ENCODE measurements around the gene OVCA2. TPM values are rescaled to one million over a fixed set of nuclear protein-coding genes. Genes with fewer than 3 reads are reported as not detected.
"Not testable (repeated sequence)": the region's sequence is repeated elsewhere in the genome, so short reads cannot be mapped to it uniquely, and the experiment has no call there.

Gene OVCA2
- total RNA-seq, 1 experiment from 2014 or later, result 33.5 TPM

DNA sequence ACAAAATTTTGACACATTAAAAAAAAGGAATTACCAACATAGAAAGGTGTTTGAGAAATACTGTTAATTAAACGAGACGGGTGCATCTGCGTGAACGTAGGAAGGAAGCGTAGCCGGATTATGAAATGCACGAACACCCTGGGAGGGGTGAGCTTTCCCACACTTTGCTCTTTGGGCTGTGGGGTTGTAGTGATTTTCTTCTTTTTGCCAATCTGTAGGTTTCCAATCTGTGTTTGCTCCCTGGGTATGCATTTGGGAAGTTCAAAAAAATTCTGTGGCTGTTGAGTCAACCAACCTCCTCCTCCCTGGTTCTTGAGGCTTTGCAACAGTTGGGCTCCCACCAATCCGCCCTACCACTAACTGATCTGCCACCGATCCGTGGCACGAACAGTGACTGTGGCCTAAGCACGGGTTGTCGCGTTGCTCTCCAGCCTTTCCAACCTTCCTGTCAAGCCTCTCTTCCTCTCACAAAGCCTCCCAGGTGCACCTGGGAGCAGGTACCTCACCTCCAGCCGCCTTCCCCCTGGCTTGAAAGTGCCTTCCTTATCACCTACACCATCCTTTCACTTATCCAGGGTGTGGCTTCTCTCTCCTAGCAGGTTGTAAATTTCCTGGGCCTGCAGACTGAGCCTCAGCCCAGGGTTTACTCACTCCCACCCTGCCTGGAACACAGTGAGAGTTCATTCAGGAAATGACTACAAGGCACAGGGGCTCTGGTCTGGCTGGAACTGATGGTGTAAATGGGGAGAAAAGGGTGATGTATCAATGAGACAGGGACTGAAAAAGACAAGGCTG lies 33.3 kb upstream of the OVCA2 start:
- POLR2A ChIA-PET, result no interaction called here
- peak overlapping the region; percentile 56 for H3K27ac Mint-ChIP-seq (ENCODE audit: low read depth, unreplicated experiment)
- CTCF ChIA-PET, result no interaction called here
- DNase-seq (ENCODE audit: unreplicated experiment), result no peak
- intact Hi-C loops (cut with micrococcal nuclease), result no loop called here
- BruUV-seq (replicated peaks), result no TSS peak
- no peaks in the 10 kb centered on the region for H3K27me3 Mint-ChIP-seq (ENCODE audit: insufficient read depth, unreplicated experiment)
- TF ChIP-seq, protein P1, sequence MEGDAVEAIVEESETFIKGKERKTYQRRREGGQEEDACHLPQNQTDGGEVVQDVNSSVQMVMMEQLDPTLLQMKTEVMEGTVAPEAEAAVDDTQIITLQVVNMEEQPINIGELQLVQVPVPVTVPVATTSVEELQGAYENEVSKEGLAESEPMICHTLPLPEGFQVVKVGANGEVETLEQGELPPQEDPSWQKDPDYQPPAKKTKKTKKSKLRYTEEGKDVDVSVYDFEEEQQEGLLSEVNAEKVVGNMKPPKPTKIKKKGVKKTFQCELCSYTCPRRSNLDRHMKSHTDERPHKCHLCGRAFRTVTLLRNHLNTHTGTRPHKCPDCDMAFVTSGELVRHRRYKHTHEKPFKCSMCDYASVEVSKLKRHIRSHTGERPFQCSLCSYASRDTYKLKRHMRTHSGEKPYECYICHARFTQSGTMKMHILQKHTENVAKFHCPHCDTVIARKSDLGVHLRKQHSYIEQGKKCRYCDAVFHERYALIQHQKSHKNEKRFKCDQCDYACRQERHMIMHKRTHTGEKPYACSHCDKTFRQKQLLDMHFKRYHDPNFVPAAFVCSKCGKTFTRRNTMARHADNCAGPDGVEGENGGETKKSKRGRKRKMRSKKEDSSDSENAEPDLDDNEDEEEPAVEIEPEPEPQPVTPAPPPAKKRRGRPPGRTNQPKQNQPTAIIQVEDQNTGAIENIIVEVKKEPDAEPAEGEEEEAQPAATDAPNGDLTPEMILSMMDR (IDR thresholded peaks at IDR 0.05; ENCODE audit: unreplicated experiment), result no peak
- no peak overlapping the region for H3K4me3 Mint-ChIP-seq (ENCODE audit: unreplicated experiment)
- no peaks in the 10 kb centered on the region for H3K36me3 Mint-ChIP-seq (ENCODE audit: insufficient read depth, unreplicated experiment)
- no peaks in the 10 kb centered on the region for H3K9me3 Mint-ChIP-seq (ENCODE audit: unreplicated experiment)
- peaks cover 24% of the 10 kb centered on the region for H3K4me1 Mint-ChIP-seq (ENCODE audit: insufficient read depth, unreplicated experiment)

DNA sequence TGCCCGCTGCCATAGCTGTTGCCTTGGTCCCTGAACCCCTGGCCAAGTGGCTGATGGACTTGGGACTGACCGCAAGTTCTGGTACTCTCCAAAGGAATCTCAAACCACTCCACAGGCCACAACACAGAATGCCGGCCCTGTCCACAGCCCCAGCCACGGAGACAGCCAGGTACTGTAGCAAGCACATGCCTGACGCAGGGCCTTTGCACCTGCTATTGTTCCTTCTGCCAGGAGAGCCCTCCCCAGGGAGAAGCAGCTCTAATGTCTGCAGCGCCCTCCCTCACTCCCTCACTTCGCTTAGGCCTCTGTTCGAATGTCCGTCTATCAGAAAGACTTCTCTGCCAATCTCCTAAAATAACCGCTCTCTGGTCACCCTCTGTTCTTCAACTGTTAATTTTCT lies 32.1 kb upstream of the OVCA2 start:
- POLR2A ChIA-PET, result no interaction called here
- Mint-ChIP-seq H3K9me3 (ENCODE audit: unreplicated experiment) (no peaks in the 10 kb centered on the region), H3K27me3 (ENCODE audit: insufficient read depth, unreplicated experiment) (no peaks in the 10 kb centered on the region), H3K27ac (ENCODE audit: low read depth, unreplicated experiment) (no peak overlapping the region), H3K4me3 (ENCODE audit: unreplicated experiment) (no peak overlapping the region), H3K4me1 (ENCODE audit: insufficient read depth, unreplicated experiment) (peaks cover 35% of the 10 kb centered on the region), H3K36me3 (ENCODE audit: insufficient read depth, unreplicated experiment) (no peaks in the 10 kb centered on the region)
- CTCF ChIA-PET, result no interaction called here
- TF ChIP-seq, protein P1 (IDR thresholded peaks at IDR 0.05; ENCODE audit: unreplicated experiment), result no peak
- no peak for DNase-seq (ENCODE audit: unreplicated experiment)
- intact Hi-C loops (cut with micrococcal nuclease), result no loop called here
- no TSS peak for BruUV-seq (replicated peaks)

DNA sequence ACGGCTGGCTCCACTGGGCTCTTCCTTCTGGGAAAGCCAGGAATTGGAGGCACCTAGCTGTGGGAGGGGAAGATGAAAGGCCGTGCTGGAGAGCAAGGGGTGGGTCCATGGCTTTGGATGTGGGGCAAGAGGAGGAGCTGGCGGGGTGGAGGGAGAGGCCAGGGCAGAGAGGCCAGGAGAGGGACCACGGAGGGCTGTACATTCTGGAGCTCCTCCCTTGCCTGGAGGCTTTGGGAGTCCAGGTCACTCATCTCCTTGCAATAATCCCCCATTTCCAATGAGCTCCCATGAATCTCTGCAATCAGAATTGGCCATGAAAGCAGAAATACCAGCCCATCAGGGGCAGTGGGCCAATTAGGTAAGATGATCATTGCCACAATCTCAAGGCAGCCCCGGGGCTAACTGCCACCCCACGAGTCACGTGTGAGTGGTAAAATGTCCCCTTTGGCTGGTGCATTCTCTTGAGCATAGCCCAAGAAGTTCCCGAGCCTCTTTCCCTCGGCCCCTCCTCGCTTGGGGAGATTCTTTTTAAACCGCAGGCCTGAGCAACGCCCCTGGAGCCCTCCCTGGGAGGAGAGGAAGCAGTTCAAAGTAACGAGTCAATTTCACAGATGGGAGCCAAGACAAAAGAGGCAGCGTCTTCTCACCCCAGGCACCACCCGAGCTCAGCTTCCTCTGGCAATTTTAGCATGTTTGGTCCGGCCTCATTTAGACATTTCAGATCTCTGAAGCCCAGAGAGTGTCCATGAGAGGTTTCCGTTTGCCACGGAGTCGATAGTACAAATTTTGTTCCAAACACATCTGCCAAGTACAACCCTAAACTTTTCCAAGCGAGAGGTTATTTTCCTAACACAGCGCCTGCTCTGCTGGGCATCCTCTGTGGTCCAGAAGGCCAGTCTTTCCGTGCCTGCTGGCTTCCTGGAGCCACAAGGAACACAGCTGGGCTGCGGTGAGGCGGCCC lies 30.1 kb upstream of the OVCA2 start:
- peak; percentile 74 for DNase-seq (ENCODE audit: unreplicated experiment)
- Mint-ChIP-seq H3K27me3 (ENCODE audit: insufficient read depth, unreplicated experiment) (no peaks in the 10 kb centered on the region), H3K4me3 (ENCODE audit: unreplicated experiment) (peak overlapping the region; percentile 53), H3K9me3 (ENCODE audit: unreplicated experiment) (no peaks in the 10 kb centered on the region), H3K4me1 (ENCODE audit: insufficient read depth, unreplicated experiment) (peaks cover 39% of the 10 kb centered on the region), H3K27ac (ENCODE audit: low read depth, unreplicated experiment) (peak overlapping the region; percentile 85), H3K36me3 (ENCODE audit: insufficient read depth, unreplicated experiment) (no peaks in the 10 kb centered on the region)
- BruUV-seq (replicated peaks), result no TSS peak
- TF ChIP-seq, protein P1 (IDR thresholded peaks at IDR 0.05; ENCODE audit: unreplicated experiment), result no peak
- POLR2A ChIA-PET, result interaction anchor here (0.7 to 4.2 kb wide), 6 partner anchors 9 to 24 kb away, joined by 3 to 24 read pairs (median 3); partner anchors contain the start of gene RTN4RL1
- intact Hi-C loops (cut with micrococcal nuclease), result no loop called here
- CTCF ChIA-PET, result interaction anchor here (1.0 kb wide), 1 partner anchor 11 kb away, joined by 3 read pairs; no protein-coding TSS in a partner anchor

DNA sequence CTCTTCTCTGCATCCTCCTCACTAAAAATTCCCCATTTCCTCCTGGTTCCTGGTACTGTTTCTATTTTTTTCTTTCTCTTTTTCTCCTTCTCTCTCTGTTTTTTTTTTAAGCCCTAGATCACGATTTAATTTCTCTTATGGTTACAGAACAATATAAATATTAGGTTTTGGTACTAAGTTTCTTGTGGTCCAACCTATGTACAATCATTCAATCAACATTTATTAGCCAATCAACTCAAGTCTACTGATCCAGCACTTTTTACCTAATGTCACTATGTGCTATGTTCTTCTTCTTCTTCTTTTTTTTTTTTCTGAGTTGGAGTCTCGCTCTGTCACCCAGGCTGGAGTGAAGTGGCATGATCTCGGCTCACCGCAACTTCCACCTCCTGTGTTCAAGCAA lies 29.3 kb upstream of the OVCA2 start:
- peak overlapping the region; percentile 53 for H3K4me3 Mint-ChIP-seq (ENCODE audit: unreplicated experiment)
- intact Hi-C loops (cut with micrococcal nuclease), result no loop called here
- H3K27ac Mint-ChIP-seq (ENCODE audit: low read depth, unreplicated experiment), result peak overlapping the region; percentile 85
- TF ChIP-seq, protein P1 (IDR thresholded peaks at IDR 0.05; ENCODE audit: unreplicated experiment), result no peak
- no peaks in the 10 kb centered on the region for H3K9me3 Mint-ChIP-seq (ENCODE audit: unreplicated experiment)
- BruUV-seq (replicated peaks), result no TSS peak
- no peak for DNase-seq (ENCODE audit: unreplicated experiment)
- ChIA-PET POLR2A (interaction anchor here (0.7 to 4.2 kb wide), 2 partner anchors 12 to 21 kb away, joined by 3 to 24 read pairs; partner anchors contain the start of gene RTN4RL1), CTCF (interaction anchor here (0.6 kb wide), 1 partner anchor 222 kb away, joined by 3 read pairs; no protein-coding TSS in a partner anchor)
- peaks cover 39% of the 10 kb centered on the region for H3K4me1 Mint-ChIP-seq (ENCODE audit: insufficient read depth, unreplicated experiment)
- no peaks in the 10 kb centered on the region for H3K27me3 Mint-ChIP-seq (ENCODE audit: insufficient read depth, unreplicated experiment)
- H3K36me3 Mint-ChIP-seq (ENCODE audit: insufficient read depth, unreplicated experiment), result no peaks in the 10 kb centered on the region

DNA sequence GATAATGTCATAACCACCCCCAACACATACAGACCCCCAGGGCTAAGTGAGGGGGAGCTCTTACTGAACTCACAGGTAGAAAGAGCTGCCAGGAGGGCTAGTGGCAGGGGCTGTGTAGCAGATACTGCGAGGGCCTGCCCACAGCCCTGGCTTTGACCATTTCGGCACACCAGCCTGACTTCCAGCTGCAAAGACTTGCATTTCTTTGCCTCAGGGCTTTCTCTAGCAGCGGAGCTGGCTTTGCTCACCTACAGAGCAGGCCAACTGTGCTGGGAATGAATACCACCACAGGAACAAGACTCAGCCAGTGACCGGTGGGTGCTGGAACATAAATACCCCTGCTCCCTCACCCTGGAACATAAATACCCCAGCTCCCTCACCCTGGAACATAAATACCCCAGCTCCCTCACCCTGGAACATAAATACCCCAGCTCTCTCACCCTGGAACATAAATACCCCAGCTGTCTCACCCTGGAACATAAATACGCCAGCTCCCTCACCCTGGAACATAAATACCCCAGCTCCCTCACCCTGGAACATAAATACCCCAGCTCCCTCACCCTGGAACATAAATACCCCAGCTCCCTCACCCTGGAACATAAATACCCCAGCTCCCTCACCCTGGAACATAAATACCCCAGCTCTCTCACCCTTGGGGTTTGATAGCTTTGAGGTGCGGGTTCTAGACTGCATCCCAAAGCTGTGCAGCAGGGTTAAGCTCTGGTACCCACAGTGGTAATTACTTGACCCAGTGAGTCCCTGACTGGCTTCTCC lies 28.4 kb upstream of the OVCA2 start:
- DNase-seq (ENCODE audit: unreplicated experiment); H3K36me3 Mint-ChIP-seq (ENCODE audit: insufficient read depth, unreplicated experiment); H3K9me3 Mint-ChIP-seq (ENCODE audit: unreplicated experiment); H3K27me3 Mint-ChIP-seq (ENCODE audit: insufficient read depth, unreplicated experiment); intact Hi-C loops (cut with micrococcal nuclease); BruUV-seq (replicated peaks): not testable (repeated sequence)
- POLR2A ChIA-PET, result interaction anchor here (0.7 to 4.2 kb wide), 2 partner anchors 11 to 93 kb away, joined by 3 to 24 read pairs; partner anchors contain the start of gene RTN4RL1
- H3K4me1 Mint-ChIP-seq (ENCODE audit: insufficient read depth, unreplicated experiment), result peaks cover 39% of the 10 kb centered on the region
- CTCF ChIA-PET, result interaction anchor here (0.6 to 1.1 kb wide), 2 partner anchors 104 to 866 kb away, joined by 3 read pairs; no protein-coding TSS in a partner anchor
- H3K27ac Mint-ChIP-seq (ENCODE audit: low read depth, unreplicated experiment), result peak overlapping the region; percentile 85
- peak overlapping the region; percentile 16 for H3K4me3 Mint-ChIP-seq (ENCODE audit: unreplicated experiment)
